HepG2 (cell line): ENCODE results near the gene PTK7. TPM values are rescaled to one million over a fixed set of nuclear protein-coding genes. Genes with fewer than 3 reads are reported as not detected.

ENCODE experiments used
- AFF4 ChIP-seq: sonication (generic); formaldehyde crosslinking; IDR thresholded peaks from 2 replicates; pipeline ENCODE4 v1.4.0; 2020; ENCODE audit warnings: missing genetic modification reagents
- ATRX ChIP-seq: sonication (generic); formaldehyde crosslinking; IDR thresholded peaks from 2 replicates; pipeline ENCODE4 v1.4.0; 2020; ENCODE audit warnings: missing genetic modification reagents, borderline replicate concordance
- CEBPG ChIP-seq: IDR thresholded peaks from 2 replicates; pipeline ENCODE4 v1.6.1; 2016
- FOXA1 ChIP-seq, 2 experiments: fragments of 450-650 bp in 1 of 2; sonication (generic) in 1 of 2; formaldehyde crosslinking in 1 of 2; IDR thresholded peaks; 2 replicates each; pipeline versions ENCODE4 v1.4.0 to v1.6.1; 2016 to 2020; ENCODE audit warnings: missing genetic modification reagents in 1 of 2
- FOXP1 ChIP-seq, 2 experiments: fragments of 450-650 bp in 1 of 2; IDR thresholded peaks; 2 replicates each; pipeline ENCODE4 v1.6.1; 2017 to 2018; ENCODE audit warnings: antibody characterized with exemption in 1 of 2
- IRX3 ChIP-seq: sonication (generic); formaldehyde crosslinking; IDR thresholded peaks from 2 replicates; pipeline ENCODE4 v1.8.1; 2023; ENCODE audit warnings: mild to moderate bottlenecking, low read depth, missing genetic modification reagents, borderline replicate concordance
- JARID2 ChIP-seq: sonication (generic); formaldehyde crosslinking; IDR thresholded peaks from 2 replicates; pipeline ENCODE4 v1.8.1; 2023; ENCODE audit warnings: missing genetic modification reagents, inconsistent platforms; ENCODE audit not compliant: insufficient replicate concordance
- NCOA1 ChIP-seq: sonication (generic); formaldehyde crosslinking; IDR thresholded peaks from 2 replicates; pipeline ENCODE4 v1.9.0; 2021; ENCODE audit warnings: missing genetic modification reagents
- XRCC5 ChIP-seq: fragments of 200-400 bp; formaldehyde crosslinking; optimal IDR thresholded peaks from 2 replicates; pipeline ENCODE3; 2017; ENCODE audit warnings: mild to moderate bottlenecking, low read length
- ZBTB40 ChIP-seq, 2 experiments: fragments of 450-650 bp in 1 of 2; sonication (generic) in 1 of 2; formaldehyde crosslinking in 1 of 2; IDR thresholded peaks; 2 replicates each; pipeline versions ENCODE4 v1.6.1 to v1.8.0; 2016 to 2022; ENCODE audit warnings: antibody characterized with exemption in 1 of 2, mild to moderate bottlenecking in 1 of 2, missing genetic modification reagents in 1 of 2
- ZNF331 ChIP-seq: sonication (generic); formaldehyde crosslinking; IDR thresholded peaks from 2 replicates; pipeline ENCODE4 v1.4.0; 2020; ENCODE audit warnings: missing genetic modification reagents
- polyA plus RNA-seq, 8 experiments: library from polyadenylated mRNA; depleted of rRNA in 3 of 8; stranded (reverse) in 7 of 8; unstranded in 1 of 8; fragments of >200 nt; fragmentation: Illumina TruSeq in 4 of 8; extraction: Trizol in 4 of 8; gene quantifications; 2 replicates each; pipeline versions ENCODE4 v1.2.1 to v1.2.3, GENCODE V29; 2011 to 2016; ENCODE audit warnings: low read depth in 4 of 8, missing spikeins in 1 of 8, mixed read lengths in 1 of 8; ENCODE audit not compliant: insufficient read depth in 1 of 8
- total RNA-seq, 5 experiments: library from RNA; depleted of rRNA; stranded (reverse); fragments of >200 nt; fragmentation: Illumina TruSeq; extraction: Trizol; gene quantifications; 2 replicates each; pipeline ENCODE4 v1.2.3, GENCODE V29; 2016; ENCODE audit warnings: low read depth in 1 of 5
- TF ChIP-seq, protein P1 (sequence below): sonication (generic); formaldehyde crosslinking; IDR thresholded peaks from 2 replicates; pipeline ENCODE4 v1.4.0; 2020; ENCODE audit warnings: low read depth, missing genetic modification reagents

Gene PTK7
- total and polyA plus RNA-seq, 2 of the 13 experiments (the other 11 are each of a cell fraction or from before 2014, with no cell fraction given), result 98.5 to 99.8 TPM

GRCh38 chr6:43052225-43052841 is 23.8 kb upstream of the PTK7 start (continued):
- TF ChIP-seq ZBTB40 (IDR thresholded peaks at IDR 0.05), result no peak
- no peak for TF ChIP-seq ZBTB40 (CRISPR knock-in tag; IDR thresholded peaks at IDR 0.05)
- TF ChIP-seq ATRX (CRISPR knock-in tag), result no peak
- no peak for TF ChIP-seq XRCC5
- TF ChIP-seq JARID2 (CRISPR knock-in tag), result no peak
- TF ChIP-seq AFF4 (CRISPR knock-in tag), result no peak
- TF ChIP-seq NCOA1 (CRISPR knock-in tag), result 0 out of 2 replicates have a peak, but pooled peaks have one; percentile 3
- no peak for TF ChIP-seq ZNF331 (CRISPR knock-in tag)
- no peak for TF ChIP-seq IRX3 (CRISPR knock-in tag)
- TF ChIP-seq FOXP1 (IDR thresholded peaks at IDR 0.05), result no peak
- TF ChIP-seq FOXP1 (CRISPR knock-in tag; IDR thresholded peaks at IDR 0.05), result no peak
- TF ChIP-seq FOXA1 (IDR thresholded peaks at IDR 0.05), result 0 out of 2 replicates have a peak, but pooled peaks have one; percentile 8
- no peak for TF ChIP-seq FOXA1 (CRISPR knock-in tag; IDR thresholded peaks at IDR 0.05)
- TF ChIP-seq CEBPG, result no peak
- TF ChIP-seq, protein P1, sequence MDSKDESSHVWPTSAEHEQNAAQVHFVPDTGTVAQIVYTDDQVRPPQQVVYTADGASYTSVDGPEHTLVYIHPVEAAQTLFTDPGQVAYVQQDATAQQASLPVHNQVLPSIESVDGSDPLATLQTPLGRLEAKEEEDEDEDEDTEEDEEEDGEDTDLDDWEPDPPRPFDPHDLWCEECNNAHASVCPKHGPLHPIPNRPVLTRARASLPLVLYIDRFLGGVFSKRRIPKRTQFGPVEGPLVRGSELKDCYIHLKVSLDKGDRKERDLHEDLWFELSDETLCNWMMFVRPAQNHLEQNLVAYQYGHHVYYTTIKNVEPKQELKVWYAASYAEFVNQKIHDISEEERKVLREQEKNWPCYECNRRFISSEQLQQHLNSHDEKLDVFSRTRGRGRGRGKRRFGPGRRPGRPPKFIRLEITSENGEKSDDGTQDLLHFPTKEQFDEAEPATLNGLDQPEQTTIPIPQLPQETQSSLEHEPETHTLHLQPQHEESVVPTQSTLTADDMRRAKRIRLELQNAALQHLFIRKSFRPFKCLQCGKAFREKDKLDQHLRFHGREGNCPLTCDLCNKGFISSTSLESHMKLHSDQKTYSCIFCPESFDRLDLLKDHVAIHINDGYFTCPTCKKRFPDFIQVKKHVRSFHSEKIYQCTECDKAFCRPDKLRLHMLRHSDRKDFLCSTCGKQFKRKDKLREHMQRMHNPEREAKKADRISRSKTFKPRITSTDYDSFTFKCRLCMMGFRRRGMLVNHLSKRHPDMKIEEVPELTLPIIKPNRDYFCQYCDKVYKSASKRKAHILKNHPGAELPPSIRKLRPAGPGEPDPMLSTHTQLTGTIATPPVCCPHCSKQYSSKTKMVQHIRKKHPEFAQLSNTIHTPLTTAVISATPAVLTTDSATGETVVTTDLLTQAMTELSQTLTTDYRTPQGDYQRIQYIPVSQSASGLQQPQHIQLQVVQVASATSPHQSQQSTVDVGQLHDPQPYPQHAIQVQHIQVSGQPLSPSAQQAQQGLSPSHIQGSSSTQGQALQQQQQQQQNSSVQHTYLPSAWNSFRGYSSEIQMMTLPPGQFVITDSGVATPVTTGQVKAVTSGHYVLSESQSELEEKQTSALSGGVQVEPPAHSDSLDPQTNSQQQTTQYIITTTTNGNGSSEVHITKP (CRISPR knock-in tag), result no peak
